NCI-H146 treated with DMSO at 0.1 percent for 48 hours (cell line): Measurements from ENCODE around the gene MRPS27.

Source experiments
- DNase-seq: peaks from one replicate; lab custom pipeline; 2025; ENCODE audit not compliant: unreplicated experiment; lab: John Stamatoyannopoulos, UW

MRPS27 gene

DNA sequence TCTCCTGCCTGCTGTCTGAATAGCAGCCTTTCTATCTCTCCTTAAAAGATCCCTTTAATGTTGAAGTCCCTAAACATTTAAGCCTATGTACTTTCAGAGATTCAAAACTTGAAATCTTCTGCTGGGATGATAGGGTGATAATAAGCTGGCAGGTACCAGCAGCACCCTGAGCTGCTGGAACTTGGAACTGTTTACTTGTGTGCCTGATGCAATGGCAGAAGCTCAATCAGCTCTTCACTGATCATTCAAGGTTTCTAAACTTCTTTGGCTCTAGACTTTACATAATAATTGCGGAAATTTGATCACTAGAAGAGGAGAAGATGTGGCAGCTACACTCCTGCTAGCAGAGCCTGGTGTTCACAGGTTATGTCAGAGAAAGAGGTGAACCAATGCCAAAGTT is 27.6 kb downstream of the MRPS27 start:
- DNase-seq, result no peak

DNA sequence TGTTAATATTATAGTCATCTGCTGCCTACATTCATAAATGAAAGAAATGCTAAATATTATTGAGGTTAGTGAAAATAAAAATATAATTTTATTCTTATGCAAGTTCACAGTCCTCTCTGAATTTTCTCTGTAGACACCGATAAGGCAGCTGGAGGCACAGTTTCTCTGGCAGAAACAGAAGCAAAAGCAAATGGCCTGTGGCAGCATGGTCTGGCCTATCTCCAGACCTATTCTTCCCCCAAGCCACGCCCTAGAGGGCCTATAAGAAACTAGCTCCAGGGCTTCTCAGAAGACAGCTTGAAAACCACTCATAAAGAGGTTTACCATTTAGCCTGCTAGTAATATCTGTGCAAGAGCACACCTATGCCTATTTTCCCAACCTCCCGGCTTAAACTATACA is 28.4 kb downstream of the MRPS27 start:
- no peak for DNase-seq

DNA sequence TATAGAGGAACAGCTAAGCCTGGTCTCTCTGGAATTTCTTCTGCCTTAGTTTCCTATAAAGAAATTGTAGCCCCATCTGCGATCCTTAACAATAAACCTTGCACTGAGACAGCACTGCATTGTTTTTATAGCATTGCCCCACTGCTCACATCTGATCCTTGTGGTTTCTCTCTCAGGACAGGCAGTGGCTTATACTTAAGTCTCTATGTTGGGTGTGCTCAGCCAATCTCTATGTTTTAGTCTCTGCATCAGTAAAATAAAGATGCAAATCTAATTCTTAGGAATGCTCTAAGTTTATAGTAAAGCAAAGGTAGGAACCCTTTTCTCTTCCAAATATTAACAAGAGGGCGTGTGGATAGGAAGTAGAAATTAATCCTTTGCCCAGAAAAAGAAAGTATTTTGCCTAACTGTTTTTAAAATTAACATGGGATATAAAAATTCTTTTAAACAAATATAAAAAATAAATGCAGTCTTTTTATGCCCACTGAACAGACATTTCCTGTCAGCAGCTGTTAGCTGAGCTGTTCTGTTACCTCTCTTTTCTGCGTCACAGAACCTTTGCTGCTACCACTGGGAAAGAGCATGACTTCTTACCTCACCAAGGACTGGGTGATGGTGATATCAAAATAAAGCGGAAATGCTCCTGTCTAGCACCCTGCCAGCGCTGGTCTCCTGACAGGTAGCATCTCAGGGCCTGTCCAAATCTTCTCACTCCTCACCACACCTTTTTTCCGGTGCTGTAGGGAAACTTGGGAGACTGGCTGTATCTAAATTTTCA is 29.5 kb downstream of the MRPS27 start:
- DNase-seq, result no peak

DNA sequence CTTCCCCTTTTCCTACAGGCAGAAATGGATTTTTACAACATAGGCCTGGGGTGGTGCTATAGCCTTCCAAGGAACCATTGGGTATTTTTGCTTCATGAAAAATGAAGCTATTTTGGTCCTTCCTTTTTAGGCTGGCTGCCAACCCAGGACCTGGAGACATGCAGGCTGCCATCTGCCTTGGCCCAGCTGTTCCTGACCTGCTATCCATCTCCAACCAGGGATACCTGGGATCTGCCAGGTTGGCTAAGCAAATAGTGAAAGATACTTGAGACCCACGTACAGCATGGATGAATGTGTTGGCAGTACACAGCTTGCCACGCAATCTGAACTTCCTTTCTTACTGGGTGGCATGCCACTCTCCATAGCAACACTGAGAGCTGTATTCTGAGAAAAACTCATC is 31.1 kb downstream of the MRPS27 start:
- DNase-seq, result peak; percentile 23

DNA sequence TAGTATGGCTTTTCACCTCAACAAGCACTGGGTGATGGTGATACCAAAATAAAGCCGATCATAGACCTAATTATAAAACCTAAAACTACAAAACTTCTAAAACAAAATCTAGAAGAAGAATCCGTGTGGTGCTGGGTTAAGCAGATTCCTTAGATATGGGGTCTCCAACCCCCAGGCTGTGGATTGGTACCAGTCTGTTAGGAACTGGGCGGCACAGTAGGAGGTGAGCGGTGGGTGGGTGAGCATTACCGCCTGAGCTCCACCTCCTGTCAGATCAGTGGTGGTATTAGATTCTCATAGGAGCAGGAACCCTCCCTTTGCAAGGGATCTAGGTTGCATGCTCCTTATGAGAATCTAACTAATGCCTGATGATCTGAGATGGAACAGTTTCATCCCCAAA is 33.2 kb downstream of the MRPS27 start:
- no peak for DNase-seq

DNA sequence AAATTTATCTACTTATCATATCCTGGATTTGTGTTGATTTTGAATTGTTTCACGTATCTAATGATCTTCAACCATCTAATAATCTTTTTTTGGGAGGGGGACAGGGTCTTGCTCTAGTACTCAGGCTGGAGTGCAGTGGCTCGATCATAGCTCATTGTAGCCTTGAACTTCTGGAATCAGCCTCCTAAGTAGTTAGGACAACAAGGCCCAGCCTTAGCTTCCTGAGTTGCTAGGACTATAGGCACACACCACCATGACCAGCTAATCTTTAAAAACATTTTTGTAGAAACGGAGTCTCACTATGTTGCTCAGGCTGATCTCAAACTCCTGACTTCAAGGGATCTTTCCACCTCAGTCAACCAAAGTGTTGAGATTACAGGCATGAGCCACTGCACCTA is 34.6 kb downstream of the MRPS27 start:
- DNase-seq, result no peak

DNA sequence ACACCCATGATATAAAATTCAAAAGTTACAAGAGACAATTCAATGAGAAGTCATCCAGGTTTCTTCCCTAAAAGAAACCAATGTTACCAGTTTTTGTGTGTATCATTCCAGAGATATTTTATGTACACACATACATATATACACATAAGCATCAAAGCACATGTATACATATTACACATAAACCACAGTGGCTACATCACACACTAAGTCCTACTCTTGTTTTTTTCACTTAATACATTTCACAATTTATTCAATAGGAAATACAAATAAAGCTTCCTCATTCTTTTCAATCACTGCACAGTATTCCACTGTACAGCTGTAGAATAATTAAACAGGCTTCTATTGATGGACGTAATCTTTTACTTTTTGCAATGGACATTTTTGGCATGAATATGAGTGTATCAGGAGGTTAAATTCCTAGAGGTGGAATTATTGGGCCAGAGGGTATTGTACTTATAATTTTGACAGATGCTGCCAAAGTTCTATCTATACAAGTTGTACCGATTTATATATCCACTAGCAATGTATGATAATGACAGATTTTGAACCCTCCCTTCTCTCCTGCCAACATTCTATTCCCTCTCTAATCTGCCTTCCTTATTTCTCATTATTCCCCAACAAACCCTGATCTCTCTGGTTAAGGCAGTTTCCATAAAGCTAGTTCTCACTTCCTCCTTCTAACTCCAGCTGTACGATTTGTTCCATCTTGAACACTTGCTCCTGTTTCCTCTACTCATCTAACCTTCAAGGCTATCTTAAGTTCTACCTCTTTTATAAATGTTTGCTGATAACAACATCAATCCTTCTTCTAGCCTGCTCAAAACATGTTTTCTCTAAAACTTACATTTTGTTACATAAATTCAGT is 35.2 kb downstream of the MRPS27 start:
- DNase-seq, result no peak

DNA sequence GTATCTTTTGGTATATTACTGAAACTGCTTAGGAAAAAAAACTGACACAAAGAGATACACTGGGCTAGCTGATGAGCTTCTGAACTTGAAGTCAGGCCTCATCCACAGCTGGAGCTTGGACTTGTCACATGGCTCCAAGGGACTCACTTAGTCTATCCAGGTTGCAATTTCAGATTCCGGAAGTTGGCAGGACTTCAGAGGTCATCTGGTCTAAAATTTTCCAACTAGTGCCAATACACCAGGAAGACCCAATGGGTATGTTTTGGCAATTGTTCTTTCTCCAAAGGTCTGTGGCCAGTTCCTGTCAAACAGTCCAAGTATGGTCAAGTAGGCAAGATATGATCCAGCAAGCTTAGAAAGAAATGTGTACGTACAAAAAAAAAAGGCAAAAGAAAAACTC is 36.7 kb downstream of the MRPS27 start:
- no peak for DNase-seq

DNA sequence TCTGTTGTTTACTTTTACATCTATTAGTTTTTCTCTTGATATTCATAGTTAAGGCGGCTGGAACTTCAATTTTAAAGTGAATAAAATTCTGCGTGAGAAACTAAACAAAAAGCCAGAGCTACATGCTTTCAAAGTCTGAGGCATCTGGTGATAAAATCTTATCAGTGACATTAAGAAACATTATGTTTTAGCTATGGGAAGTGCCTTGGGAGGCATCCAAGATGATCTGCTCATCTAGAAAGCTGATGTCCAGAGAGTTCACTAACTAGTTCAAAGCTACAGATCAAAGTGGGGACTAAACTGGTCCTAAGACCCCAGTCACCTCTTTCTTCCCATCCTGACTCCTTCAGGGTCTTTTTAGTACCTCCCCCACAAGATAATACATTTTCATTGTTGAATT is 37.2 kb downstream of the MRPS27 start:
- no peak for DNase-seq

DNA sequence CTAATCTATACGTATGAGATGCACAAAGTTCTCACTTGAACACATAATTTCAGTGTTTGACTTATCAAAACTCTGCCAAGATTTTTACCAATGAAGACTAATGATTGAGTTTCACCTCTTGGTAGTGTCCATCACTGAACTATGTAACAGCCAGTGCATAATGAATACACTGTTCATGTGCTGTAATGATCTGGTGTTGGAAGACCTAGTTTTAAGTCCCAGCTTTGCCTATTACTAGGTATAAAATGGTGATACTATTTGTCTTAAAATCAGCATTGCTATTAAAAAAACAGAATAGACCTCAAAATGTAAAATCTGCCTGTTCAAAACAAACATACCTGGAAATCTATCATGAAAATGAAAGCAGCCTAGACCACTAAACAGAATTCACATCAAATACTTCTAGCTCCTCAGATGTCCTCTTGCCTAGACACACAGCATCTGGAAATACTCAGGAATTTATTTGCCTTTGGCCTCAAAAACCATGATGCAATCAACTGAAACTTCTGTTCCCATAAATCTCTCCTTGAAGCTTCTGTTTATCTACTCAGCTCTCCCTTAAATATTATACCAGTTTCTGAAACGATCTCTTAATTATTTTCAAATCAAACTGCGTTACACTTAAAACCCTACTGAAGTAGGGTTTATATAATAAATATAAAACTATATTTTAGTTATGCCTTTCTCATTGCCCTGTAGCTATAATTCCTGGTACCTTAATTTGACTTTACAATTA is 38.1 kb downstream of the MRPS27 start:
- no peak for DNase-seq

DNA sequence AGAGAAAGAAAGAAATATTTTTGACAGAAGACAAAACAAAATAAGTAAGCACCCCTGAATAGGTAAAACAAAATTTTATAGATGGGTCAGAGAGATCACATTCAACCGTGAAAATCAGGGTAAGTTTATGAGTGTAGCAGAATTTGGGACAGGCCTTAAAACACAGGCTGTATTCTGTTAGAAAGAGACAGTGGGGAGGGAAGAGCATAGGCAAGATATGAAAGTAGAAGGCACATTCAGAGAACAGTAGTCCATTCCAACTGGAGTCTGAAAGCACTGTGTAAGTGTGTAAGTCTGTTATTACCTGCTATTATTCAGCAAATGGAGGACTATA is 38.6 kb downstream of the MRPS27 start:
- no peak for DNase-seq

DNA sequence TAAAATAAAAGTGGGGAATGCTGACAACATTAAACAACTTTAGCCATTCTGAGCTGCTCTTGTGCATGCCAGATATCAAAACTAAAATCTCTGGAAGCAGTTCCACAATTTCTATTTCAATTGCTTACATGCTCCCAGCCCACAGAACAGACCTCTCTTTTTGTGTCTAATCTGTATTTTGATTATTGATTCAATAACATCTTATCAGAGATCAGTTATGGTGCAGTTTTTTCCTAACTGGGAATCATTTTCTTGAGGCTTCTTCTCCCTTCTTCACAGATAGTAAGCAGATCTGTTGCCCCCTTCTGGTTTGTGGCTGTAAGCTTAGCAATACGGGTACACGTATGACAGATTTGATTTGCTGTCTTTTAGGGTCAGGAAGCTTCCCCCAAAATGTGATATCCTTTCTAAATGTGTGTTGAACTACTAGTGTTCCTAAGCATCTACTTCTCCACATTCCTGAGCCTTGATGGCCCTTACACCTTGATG is 39.4 kb downstream of the MRPS27 start:
- DNase-seq, result no peak

DNA sequence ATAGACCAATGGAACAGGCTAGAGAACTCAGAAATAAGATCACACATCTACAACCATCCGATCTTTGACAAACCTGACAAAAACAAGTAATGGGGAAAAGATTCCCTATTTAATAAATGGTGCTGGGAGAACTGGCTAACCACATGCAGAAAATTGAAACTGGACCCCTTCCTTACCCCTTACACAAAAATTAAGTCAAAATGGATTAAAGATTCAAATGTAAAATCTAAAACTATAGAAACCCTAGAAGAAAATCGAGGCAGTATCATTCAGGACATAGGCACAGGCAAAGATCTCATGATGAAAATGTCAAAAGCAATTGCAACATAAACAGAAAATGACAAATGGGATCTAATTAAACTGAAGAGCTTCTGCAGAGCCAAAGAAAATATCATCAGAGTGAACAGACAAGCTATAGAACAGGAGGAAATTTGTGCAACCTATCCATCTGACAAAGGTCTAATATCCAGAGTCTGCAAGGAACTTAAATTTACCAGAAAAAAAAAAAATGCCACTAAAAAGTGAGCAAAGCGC is 43.8 kb downstream of the MRPS27 start:
- no peak for DNase-seq

DNA sequence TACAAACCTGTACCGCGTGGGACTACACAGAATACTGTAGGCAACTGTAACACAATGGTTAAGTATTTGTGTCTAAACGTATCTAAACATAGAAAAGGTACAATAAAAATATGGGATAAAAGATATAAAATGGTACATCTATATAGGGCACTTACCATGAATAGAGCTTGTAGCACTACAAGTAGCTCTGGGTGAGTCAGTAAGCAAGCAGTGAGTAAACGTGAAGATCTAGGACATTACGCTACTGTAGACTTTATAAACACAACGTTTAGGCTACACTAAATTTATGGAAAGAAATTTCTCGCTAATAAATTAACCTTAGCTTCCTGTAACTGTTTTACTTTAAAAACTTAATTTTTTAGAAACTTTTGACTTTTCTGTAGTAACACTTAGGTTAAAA is 46.5 kb downstream of the MRPS27 start:
- DNase-seq, result no peak

DNA sequence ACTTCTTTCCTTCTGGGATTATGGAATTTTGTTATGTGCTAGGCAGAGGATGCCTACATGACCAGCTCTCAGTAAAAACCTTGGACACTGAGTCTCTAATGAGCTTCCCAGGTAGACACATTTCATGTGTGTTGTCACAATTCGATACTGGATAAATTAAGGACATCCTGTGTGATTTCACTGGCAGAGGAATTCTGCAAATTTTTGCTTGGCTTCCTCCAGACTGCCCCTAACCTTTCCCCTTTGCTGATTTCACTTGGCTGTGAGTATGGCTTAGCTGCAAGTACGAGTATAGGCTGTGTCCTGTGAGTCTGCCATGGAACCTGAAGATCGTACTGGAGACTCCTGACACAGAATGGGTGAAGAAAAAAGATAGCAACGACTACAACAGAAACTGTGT is 47.6 kb downstream of the MRPS27 start:
- no peak for DNase-seq

DNA sequence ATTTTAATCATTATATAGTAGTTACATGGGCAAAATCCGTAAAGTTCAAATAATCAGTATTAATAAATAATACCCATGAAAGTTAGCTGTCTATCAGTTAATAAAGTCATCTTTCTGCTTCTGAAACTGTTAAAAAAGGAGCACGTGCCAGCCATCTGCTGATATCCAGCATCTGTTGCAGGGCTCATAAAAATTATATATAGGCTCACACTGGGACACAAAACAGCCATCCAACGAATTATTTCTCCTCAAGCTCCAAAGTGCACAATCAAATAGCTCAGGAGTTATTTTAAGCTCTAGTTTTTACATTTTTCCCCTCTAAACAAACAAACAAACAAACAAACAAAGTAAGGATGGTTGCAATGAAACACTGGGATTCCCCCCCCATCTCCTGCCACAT is 48.3 kb downstream of the MRPS27 start:
- DNase-seq, result no peak

DNA sequence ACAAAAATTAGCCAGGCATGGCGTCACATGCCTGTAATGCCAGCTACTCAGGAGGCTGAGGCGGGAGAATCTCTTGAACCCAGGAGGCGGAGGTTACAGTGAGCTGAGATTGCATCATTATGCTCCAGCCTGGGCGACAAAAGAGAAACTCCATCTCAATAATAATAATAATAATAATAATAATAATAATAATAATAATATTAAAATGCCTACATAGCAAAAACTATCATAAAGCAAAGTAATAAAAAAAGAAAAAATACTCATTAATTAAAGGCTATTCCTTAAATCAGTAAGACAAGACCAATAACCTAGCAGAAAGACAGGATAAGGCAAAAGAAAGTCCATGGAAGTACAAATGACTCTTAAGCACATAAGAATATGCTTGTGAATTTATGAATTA is 50.0 kb downstream of the MRPS27 start:
- DNase-seq, result no peak

DNA sequence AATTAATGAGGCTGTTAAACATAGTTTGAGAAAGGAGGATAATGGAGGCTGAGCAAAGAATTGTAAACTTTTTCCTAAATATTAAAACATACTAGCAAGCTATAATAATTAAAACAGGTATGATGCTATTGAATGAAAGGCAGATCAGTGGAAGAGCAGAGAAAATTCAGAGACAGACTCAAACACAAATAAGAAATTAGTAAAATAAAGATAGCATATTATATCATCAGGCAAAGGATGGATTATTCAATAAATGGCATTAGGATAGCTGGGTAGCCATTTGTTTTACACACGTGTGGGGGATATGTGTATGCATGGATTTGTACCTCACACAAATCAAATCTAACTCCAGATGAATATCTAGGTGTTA is 50.6 kb downstream of the MRPS27 start:
- no peak for DNase-seq

DNA sequence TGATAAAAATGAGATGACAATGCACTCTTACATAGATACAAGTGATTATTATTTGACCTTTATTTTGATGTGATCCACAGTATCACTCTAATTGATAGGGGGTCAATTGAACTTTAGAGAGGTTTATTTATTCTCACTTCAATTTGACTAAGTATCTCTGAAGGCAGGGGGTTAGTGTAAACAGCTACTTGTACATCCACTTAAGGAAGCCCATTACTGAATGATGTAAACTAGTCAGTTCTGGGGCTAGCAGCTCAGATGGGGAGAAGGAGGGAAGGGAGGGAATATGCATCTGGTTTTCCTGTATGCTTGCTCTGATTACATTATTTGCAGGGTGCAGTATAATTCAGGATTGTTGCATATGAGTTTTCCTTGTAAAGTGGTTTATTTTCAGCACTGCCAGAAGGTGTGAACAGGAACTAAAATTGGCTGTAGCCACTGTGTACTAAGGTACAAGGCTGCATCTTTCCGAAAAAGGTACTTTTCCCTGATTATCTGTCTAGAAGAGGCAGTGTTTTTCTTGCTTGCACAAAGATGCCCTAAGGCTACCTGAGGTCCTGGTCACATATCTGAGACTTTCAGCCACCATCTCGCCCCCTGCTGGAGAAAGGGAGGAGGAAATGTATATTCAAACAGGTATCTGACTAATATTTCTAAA is 51.2 kb downstream of the MRPS27 start:
- DNase-seq, result peak; percentile 75

DNA sequence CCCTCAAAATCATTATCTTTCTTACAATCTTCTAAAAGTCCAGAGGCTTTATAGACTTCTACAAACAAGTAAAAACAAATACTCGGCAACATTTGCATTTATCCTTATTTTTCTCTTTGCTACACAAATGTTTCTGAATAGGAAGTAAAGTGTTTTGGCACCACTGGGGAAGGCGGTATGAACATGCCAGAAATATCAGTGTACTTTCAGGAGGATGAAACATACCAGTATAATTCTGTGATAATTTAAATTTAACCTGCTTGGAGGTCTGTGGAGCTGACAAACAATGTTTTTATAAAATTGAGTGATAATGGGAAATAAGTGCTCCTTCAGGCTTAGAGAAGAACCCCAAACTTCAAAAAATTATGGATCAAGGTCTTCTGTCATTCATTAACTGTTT is 51.8 kb downstream of the MRPS27 start:
- DNase-seq, result no peak

DNA sequence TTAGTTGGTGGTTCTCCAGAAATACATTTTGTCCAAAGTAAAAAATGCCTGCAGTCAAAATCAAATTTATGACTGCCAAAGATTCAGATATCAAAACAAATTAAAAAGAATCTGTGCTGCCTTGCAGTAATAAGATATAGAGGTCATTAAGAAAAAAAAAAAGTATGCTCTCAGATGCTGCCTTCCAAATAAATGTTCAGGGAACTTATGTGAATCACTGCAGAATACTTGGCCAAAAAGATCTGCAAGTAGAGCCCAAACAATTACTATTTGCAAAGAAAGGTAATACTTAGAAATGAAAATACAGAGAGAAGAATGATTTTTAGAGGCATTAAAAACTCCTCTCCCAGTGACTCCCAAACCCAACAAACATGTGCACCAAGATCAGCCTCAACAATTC is 52.4 kb downstream of the MRPS27 start:
- no peak for DNase-seq
